GM18873 (cell line): ENCODE data around the gene TMEM92.
"Not testable (repeated sequence)": the region's sequence is repeated elsewhere in the genome, so short reads cannot be mapped to it uniquely, and the experiment has no call there.

Experiments
- ATAC-seq: cut with Tn5 transposase; IDR thresholded peaks from one replicate; pipeline ENCODE4 v1.9.1; 2021; ENCODE audit warnings: mild to moderate bottlenecking, moderate library complexity, moderate number of reproducible peaks; ENCODE audit not compliant: unreplicated experiment, low FRiP score

TMEM92 gene

GRCh38 chr17:50272711-50273653 lies 1.3 kb upstream of the TMEM92 start:
- no peak for ATAC-seq

DNA sequence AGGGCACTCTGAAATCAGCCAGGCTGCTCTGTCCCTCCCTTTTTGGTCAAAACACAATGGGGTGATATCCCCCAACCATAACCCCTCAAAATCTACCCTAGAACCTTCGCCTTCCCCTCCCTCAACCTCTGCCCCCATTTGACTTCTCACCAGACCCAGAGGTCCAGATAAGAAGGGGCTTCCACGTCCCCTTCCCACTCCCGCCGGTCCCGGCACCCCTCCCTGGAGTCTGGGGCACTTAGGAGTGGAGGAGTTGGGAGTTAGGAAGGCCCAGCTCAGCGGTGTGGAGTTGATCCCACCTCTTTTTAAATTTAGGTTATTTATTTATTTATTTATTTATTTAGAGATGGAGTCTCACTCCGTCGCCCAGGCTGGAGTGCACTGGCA lies 619 bp upstream of the TMEM92 start:
- ATAC-seq = no peak

GRCh38 chr17:50274897-50275221 lies 593 bp downstream of the TMEM92 start:
- no peak for ATAC-seq

- ATAC-seq = no peak
Observed at GRCh38 chr17:50275279-50275678, 1.0 kb downstream of the TMEM92 start.

GRCh38 chr17:50276588-50277356 lies 2.5 kb downstream of the TMEM92 start:
- no peak for ATAC-seq

DNA sequence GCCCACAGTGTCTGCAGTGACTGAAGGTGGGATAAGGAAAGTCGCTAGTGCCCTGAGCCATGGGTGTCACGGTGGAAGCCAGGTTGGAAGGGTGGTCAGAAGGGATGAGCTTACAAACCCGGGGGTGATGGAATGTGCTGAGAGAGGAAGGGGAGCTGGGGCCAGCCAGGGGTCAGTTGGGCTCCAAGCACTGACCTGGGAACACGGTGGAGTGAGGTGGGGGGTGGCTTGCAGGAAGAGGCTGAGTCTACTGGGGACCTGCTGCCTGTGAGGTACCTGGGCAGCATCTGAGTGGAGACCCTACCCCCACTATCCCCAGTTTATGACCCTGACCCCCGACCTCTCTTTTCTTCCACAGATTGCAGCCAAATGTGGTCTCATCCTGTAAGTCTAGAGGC lies 3.1 kb downstream of the TMEM92 start:
- ATAC-seq = no peak

GRCh38 chr17:50278526-50279180 lies 4.4 kb downstream of the TMEM92 start:
- ATAC-seq = no peak

- ATAC-seq = no peak
Observed at GRCh38 chr17:50279181-50279526, 4.9 kb downstream of the TMEM92 start.

GRCh38 chr17:50279639-50280038 lies 5.4 kb downstream of the TMEM92 start:
- ATAC-seq = no peak

DNA sequence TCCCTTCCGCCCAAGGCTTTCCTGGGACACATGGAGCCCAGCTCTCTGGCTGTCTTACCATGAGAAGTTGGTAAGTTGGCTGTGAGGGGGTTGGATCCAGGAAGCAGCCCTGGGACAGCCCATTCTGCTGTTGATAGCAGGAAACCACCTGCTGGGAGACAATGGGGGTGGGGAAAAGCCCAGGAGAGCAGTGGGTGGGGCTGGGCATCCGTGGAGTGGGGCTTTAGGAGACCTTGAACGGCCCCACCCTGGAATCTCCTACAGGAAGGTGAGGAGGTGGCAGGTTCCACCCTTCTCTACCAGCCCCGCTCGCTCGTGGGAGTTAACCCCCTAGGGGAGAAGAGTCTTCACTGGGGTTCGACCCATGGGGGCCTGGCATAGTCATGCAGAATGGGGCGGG lies 5.8 kb downstream of the TMEM92 start:
- ATAC-seq = no peak

DNA sequence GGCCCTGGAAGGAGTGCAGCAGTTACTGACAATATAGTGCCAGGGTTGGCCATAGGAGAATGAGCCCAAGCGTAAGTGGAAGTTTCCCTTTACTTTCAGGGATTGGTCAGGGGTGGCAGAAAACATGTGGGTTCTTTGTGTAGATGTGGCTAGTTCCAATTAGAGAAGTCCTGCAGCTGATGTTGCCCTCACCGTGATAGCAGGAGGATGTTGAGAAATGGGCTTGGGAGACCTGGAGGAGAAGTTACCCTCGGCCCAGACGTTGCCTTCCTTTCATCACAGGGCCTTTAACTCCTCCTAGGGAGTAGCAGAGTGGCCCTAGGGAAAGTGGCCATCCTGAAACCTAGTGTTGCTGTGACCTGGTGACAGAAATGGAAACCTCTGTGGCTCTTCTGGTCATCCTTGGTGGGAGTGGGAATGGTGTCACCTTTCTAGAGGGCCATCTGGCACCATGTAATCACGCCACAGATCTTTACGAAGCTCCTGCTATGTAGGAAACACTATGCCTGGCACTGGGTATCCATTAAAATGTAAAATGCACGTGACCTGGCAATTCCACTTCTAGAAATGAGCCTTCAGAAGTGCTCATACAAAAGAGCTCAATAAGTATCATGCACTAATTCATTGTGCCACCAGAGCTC lies 6.7 kb downstream of the TMEM92 start:
- no peak for ATAC-seq

- ATAC-seq = no peak
Observed at GRCh38 chr17:50281739-50282401, 7.6 kb downstream of the TMEM92 start.

GRCh38 chr17:50283246-50283645 lies 9.0 kb downstream of the TMEM92 start:
- no peak for ATAC-seq

- no peak for ATAC-seq
Observed at GRCh38 chr17:50283714-50284113, 9.4 kb downstream of the TMEM92 start.

GRCh38 chr17:50285941-50286340 lies 11.7 kb downstream of the TMEM92 start:
- no peak for ATAC-seq

DNA sequence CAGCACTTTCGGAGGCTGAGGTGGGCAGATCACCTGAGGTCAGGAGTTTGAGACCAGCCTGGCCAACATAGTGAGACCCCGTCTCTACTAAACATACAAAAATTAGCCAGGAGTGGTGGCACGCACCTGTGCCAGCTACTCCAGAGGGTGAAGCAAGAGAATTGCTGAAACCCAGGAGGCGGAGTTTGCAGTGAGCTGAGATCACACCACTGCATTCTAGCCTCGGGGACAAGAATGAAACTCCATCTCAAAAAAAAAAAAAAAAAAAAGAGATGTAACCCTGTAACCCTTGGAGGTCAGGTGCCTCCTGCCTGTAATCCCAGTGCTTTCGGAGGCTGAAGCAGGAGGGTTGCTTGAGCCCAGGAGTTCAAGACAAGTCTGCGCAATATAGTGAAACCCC lies 13.0 kb downstream of the TMEM92 start:
- not testable (repeated sequence) for ATAC-seq

DNA sequence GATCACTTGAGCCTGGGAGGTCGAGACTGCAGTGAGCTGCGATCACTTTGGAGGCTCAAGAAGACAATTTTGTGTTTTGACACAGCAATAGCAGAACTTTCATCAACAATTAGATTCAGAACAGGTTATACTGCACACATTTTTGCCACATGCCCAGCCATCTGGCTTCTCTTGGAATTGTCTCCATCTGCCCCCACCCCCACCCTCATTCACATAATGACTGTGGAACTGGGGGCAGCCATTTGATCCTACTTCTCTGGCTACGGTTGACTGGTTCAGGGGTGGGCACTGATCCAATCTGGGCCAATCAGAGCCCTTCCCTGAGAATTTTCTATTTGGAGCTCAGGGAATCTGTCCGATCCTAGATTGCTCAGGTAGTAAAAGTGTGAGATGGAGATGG lies 14.0 kb downstream of the TMEM92 start:
- ATAC-seq = no peak

- ATAC-seq = no peak
Observed at GRCh38 chr17:50289278-50289677, 15.0 kb downstream of the TMEM92 start.

- ATAC-seq = no peak
Observed at GRCh38 chr17:50289991-50290702, 15.9 kb downstream of the TMEM92 start.

GRCh38 chr17:50290933-50291332 lies 16.7 kb downstream of the TMEM92 start:
- no peak for ATAC-seq
